A549 treated with AZD9567 at 1 μM for 4 hours (cell line): ENCODE measurements around the gene APEH. TPM values are rescaled to one million over a fixed set of nuclear protein-coding genes. Genes with fewer than 3 reads are reported as not detected.

ENCODE experiments used
- total RNA-seq: library from RNA; stranded (reverse); fragments of 200-300 nt; extraction: Qiagen RNA extraction; gene quantifications from 5 replicates; pipeline ENCODE4 v1.2.3, GENCODE V29; 2022; ENCODE audit not compliant: insufficient read depth

Gene APEH
- 49.6 to 75.0 TPM (median 68.9 TPM) in 5 replicates for total RNA-seq

DNA sequence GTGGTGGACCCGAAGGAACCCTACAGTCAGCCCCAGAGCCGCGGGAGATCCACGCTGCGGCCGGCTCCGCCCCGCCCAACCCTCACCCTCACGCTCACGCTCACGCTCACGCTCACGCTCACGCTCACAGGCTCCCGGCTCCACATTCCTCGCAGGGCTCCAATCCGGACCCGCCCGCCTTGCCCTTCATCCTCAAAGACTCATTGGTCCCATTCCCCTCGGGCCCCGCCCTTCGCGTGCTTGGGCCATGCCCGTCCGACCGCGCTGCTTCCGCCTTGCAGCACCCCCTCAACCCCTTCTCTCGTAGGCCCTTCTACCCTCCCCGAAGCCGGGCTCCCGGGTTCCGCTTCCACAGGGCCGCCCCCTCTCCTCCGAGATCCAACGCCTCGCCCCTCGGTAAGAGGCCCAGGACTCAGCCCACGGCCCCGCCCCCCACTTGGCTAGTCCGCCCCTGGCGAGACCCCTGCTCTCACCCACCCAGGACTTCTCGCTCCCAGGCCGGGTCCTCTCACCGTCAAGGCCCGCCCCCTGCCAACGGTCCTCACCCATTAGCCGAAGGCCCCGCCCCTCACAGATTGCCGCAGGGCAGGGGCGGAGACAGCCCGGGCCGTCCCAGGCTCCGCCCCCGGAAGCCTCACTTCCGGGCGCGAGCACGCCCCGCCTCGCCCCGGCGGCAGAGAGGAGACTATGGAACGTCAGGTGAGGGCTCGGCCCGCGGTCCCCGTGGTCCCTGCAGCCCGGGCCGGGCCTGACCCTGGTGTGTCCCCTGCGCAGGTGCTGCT is at the start of gene APEH:
APEH (plus strand) TSS at position 637 of the 782 bp plus-strand sequence; CDS start at position 688, 51 bp downstream.

DNA sequence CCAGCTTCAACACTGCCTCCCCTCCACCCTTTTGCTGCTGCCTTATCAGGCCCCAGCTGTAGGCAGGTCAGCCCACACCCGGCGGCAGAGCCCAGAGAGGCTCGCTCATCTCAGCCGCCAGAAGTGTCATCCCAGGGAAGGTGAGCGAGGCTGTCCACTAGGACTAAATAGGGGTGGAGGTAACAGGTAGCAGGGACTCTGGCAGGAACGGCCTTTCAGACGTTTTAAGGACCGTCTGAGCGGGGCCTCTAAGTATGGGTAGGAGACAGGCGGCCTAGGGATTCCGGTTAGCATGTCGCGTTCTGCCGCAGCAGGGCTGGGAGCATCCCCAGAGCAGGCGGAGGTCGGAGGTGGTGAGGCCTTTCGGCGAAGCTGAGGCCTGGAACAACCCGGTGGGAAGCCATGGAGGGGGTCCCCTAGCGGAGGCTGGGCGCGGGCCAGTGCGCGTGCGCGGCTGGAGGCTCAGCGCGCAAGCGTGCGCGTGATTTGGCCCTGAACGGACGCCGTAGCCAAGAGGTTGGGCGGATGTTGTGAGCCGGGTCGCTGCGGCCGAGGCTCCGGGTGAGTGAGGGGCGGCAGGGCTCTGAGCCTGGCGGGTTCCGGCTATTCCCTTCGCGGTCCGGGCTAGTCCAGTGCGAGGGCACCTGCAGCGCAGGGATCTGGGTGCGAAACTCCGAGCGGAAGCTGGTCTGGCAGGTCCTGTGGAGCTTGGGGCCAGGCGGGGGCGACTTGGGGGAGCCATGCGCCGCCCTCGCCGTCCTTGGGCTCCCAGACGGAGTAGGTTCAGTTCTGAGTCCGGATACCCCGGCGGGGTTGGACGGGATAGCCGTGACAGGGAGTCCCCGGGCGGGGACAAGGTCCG is 15.1 kb downstream of the APEH start, which contains the start of the genes MST1 and RNF123:
MST1 (minus strand) TSS at position 429 of the 862 bp plus-strand sequence. CDS start 783 bp downstream, outside the sequence.
RNF123 (plus strand) TSS at position 512 of the 862 bp plus-strand sequence. CDS start 1,609 bp downstream, outside the sequence.

DNA sequence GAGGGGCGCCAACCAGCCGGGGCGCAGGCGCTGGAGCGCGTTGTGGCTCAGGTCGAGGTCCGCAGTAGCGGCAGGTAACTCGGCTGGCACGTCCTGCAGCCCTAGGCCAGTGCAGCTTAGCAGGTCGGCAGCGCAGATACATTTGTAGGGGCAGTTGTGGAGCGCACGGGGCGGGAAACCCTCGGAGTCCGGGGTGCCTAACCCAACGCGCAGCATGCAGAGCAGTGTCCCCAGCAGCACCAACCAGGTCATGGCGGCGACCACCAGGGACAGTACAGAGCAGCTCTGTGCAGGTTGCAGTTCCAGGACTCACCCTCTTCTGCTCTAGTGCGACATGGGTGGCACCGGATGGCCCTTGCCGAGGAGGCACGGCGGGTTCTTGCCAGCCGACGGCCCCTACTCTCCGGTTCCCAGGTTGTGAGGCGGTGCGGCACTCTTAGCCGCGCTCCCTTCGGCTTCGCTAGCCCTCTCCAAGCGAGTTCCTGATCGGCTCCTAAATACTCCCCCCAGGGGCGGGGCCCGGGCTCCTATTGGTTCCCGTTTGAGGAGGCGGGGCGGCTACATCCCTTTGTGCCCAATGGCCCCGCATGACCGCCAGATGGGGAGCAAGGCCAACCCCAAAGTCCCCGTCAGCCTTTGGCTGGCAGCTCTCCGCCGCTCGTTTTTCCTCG is 45.2 kb downstream of the APEH start, which contains the start of gene AMIGO3:
AMIGO3 (minus strand) TSS at position 471 of the 671 bp plus-strand sequence; CDS start at position 252, 219 bp downstream.

DNA sequence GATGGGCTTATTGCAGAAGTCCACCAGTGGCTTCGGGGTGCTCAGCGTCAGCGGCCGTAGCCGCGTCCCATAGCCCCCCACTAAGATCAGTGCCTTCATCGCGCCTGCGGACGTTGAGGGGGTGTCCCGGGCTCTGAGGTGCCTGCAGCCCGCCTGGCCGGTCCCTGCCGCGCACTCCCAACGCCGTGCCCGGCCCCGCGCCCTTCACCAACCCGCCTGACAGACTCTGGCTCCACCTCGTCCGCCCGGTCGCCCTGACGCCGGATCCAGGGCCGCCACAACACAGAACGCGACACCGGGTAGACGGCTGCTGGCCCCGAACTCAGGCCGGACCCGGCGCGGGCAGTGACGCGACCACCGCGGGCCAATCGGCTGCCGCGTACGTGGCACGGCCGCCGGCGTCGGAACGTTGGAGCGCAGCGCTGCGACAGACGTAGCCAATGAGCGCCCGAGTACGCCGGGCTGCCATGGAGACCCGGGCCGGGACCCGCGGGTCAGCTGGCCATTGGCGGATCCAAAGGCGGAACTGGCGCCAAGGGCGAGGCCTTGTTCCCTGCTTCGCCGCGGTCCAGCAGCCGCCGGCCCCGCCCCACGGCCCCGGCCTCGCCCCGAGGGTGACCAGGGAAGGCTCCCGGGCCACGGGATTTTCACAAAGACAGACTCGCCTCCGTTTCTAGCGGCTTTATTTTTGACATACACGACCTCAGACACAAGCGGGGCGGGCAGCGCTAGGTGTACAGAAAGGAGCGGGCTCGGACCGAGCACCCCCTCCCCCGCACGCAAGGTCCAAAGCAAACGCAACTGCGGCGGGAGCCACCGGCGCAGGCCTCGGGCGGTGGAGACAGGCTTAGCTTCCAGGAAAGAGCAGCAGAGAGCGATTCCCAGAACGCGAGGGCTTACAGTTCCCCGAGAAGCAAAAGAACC is 49.7 kb downstream of the APEH start, which contains the start of gene GMPPB:
GMPPB (minus strand) TSS at position 324 of the 924 bp plus-strand sequence; CDS start at position 99, 225 bp downstream.

Other genes with a start within 250 kb of the APEH start
- 5.0 to 9.0 TPM (median 5.2 TPM) in 5 replicates for gene NICN1, start 245.0 kb upstream of the APEH start, total RNA-seq
- 50.2 to 62.2 TPM (median 57.7 TPM) in 5 replicates for gene DAG1, start 204.1 kb upstream of the APEH start, total RNA-seq
- gene BSN, start 119.9 kb upstream of the APEH start, total RNA-seq = 0.11 to 0.23 TPM (median 0.20 TPM) in 5 replicates
- 1.8 to 3.7 TPM (median 2.2 TPM) in 5 replicates for gene MST1, start 15.1 kb downstream of the APEH start, total RNA-seq
- 11.2 to 16.2 TPM (median 14.8 TPM) in 5 replicates for gene RNF123, start 15.2 kb downstream of the APEH start, total RNA-seq
- gene AMIGO3, start 45.3 kb downstream of the APEH start, total RNA-seq = 0.51 to 1.0 TPM (median 0.76 TPM) in 4 of 5 replicates, not detected in the other
- 17.9 to 21.3 TPM (median 20.7 TPM) in 5 replicates for gene GMPPB, start 49.6 kb downstream of the APEH start, total RNA-seq
- 20.7 to 24.2 TPM (median 22.1 TPM) in 5 replicates for gene IP6K1, start 112.2 kb downstream of the APEH start, total RNA-seq
- 0.29 to 0.34 TPM (median 0.32 TPM) in 4 of 5 replicates, not detected in the other for gene CDHR4, start 125.5 kb downstream of the APEH start, total RNA-seq
- gene INKA1, start 128.9 kb downstream of the APEH start, total RNA-seq = 2.2 to 3.2 TPM (median 2.7 TPM) in 5 replicates
- 0.58 to 0.70 TPM (median 0.64 TPM) in 4 of 5 replicates, not detected in the other for gene UBA7, start 139.6 kb downstream of the APEH start, total RNA-seq
- gene TRAIP, start 182.2 kb downstream of the APEH start, total RNA-seq = 14.3 to 25.2 TPM (median 15.3 TPM) in 5 replicates
- 0.17 to 0.36 TPM (median 0.23 TPM) in 4 of 5 replicates, not detected in the other for gene CAMKV, start 195.6 kb downstream of the APEH start, total RNA-seq
- gene MST1R, start 229.5 kb downstream of the APEH start, total RNA-seq = 6.6 to 9.5 TPM (median 6.8 TPM) in 5 replicates